HepG2 (cell line): Measurements from ENCODE around the gene DSTN. TPM values are rescaled to one million over a fixed set of nuclear protein-coding genes. Genes with fewer than 3 reads are reported as not detected.

Experiments
- ATAC-seq: fragments of 200-7000 bp; cut with Tn5 transposase; 3 replicates; pipeline ENCODE4 v1.9.1; 2020; ENCODE audit warnings: mild to moderate bottlenecking, moderate library complexity
- BruUV-seq: library from RNA; stranded (reverse); fragments of 400-500 nt; replicated peaks from 2 replicates; lab custom pipeline; 2021; lab: Mats Ljungman, UMichigan
- CTCF ChIA-PET: fragments of 300-600 bp; formaldehyde crosslinking; extraction: SDS; loops from one replicate; lab custom pipeline; 2021; ENCODE audit warnings: low total read pairs, inconsistent platforms, low intra/inter-chr PET ratio; lab: Yijun Ruan, JAX
- POLR2A ChIA-PET: fragments of 350-600 bp; sonication (Branson Sonifier 250); formaldehyde crosslinking; loops from one replicate; lab custom pipeline; 2020; ENCODE audit warnings: antibody characterized with exemption, inconsistent platforms; lab: Yijun Ruan, JAX
- DNase-seq: peaks from one replicate; pipeline ENCODE4 v3.0.0-alpha.2; 2015; ENCODE audit warnings: low spot score
- FAIRE-seq: peaks from 3 replicates; lab custom pipeline; 2011; peaks lifted over from hg19 to GRCh38; lab: Jason Lieb, UNC
- H2AFZ ChIP-seq: one replicate; pipeline ENCODE4 v1.6.1; 2011; ENCODE audit warnings: low read length, inconsistent platforms
- H3K27ac ChIP-seq: fragments of 300-600 bp; 3 replicates; pipeline ENCODE4 v1.8.0; 2011; ENCODE audit warnings: mixed run types, mild to moderate bottlenecking, mixed read lengths, low read length, inconsistent platforms; ENCODE audit not compliant: insufficient read depth; ENCODE audit errors: extremely low read length
- H3K27me3 ChIP-seq, 2 experiments: fragments of 200-600 bp in 1 of 2; 2 replicates in 1 of 2; 3 replicates in 1 of 2; pipeline versions ENCODE4 v1.6.0 to v1.8.0; 2011; ENCODE audit warnings: low read length in 2 of 2, mild to moderate bottlenecking in 2 of 2, moderate library complexity in 2 of 2, inconsistent platforms in 1 of 2; ENCODE audit not compliant: insufficient read depth in 2 of 2, control insufficient read depth in 1 of 2
- H3K36me3 ChIP-seq, 2 experiments: fragments of 200-600 bp in 1 of 2; replicated peaks in 1 of 2; 2 replicates in 1 of 2; 3 replicates in 1 of 2; pipeline versions ENCODE4 v1.5.1 to v1.8.0; 2011; ENCODE audit warnings: low read length in 2 of 2, inconsistent platforms in 1 of 2; ENCODE audit not compliant: insufficient read depth in 2 of 2, control insufficient read depth in 1 of 2
- H3K4me1 ChIP-seq: 2 replicates; pipeline ENCODE4 v1.5.1; 2012; ENCODE audit warnings: low read length, inconsistent platforms; ENCODE audit not compliant: insufficient read depth
- H3K4me2 ChIP-seq: 2 replicates; pipeline ENCODE4 v1.6.0; 2011; ENCODE audit warnings: low read depth, low read length, inconsistent platforms
- H3K4me3 ChIP-seq, 3 experiments: fragments of 200-600 bp in 1 of 3; sonication (generic), shearing (Covaris generic) in 1 of 3; replicated peaks in 1 of 3; 2 replicates each; pipeline ENCODE4 v1.5.1; 2011 to 2016; ENCODE audit warnings: low read length in 3 of 3, inconsistent platforms in 2 of 3, low read depth in 2 of 3, mild to moderate bottlenecking in 2 of 3, control low read depth in 1 of 3, mixed read lengths in 1 of 3; ENCODE audit not compliant: insufficient read depth in 1 of 3
- H3K79me2 ChIP-seq: one replicate; pipeline ENCODE4 v1.6.1; 2011; ENCODE audit warnings: low read length, inconsistent platforms; ENCODE audit not compliant: insufficient read depth
- H3K9ac ChIP-seq: 2 replicates; pipeline ENCODE4 v1.6.0; 2011; ENCODE audit warnings: mild to moderate bottlenecking, low read depth, low read length, inconsistent platforms; ENCODE audit not compliant: insufficient read depth
- H3K9me3 ChIP-seq: 2 replicates; pipeline ENCODE4 v1.5.1; 2012; ENCODE audit warnings: mild to moderate bottlenecking, low read length
- H4K20me1 ChIP-seq: 2 replicates; pipeline ENCODE4 v1.6.0; 2011; ENCODE audit warnings: inconsistent platforms, mild to moderate bottlenecking, low read length, moderate library complexity; ENCODE audit not compliant: insufficient read depth
- ADNP ChIP-seq: sonication (generic); formaldehyde crosslinking; IDR thresholded peaks from 2 replicates; pipeline ENCODE4 v1.4.0; 2020; ENCODE audit warnings: missing genetic modification reagents
- DDIT3 ChIP-seq: sonication (generic); formaldehyde crosslinking; IDR thresholded peaks from 2 replicates; pipeline ENCODE4 v1.4.0; 2020; ENCODE audit warnings: mild to moderate bottlenecking, missing genetic modification reagents
- GTF2F1 ChIP-seq: fragments of 150-350 bp; IDR thresholded peaks from 2 replicates; pipeline ENCODE4 v1.6.1; 2014; ENCODE audit warnings: low read length
- HOXD1 ChIP-seq: sonication (generic); formaldehyde crosslinking; IDR thresholded peaks from 2 replicates; pipeline ENCODE4 v1.5.0; 2020; ENCODE audit warnings: missing genetic modification reagents
- KDM5B ChIP-seq: sonication (generic); formaldehyde crosslinking; IDR thresholded peaks from 2 replicates; pipeline ENCODE4 v1.4.0; 2020; ENCODE audit warnings: missing genetic modification reagents, mild to moderate bottlenecking, borderline replicate concordance
- NCOR1 ChIP-seq: fragments of 200-600 bp; sonication (generic); IDR thresholded peaks from 2 replicates; pipeline ENCODE4 v1.7.0; 2017; ENCODE audit warnings: antibody characterized with exemption, low read length, borderline replicate concordance
- RAD21 ChIP-seq: fragments of 450-650 bp; formaldehyde crosslinking; IDR thresholded peaks from 2 replicates; pipeline ENCODE4 v1.5.0; 2020; ENCODE audit warnings: mild to moderate bottlenecking
- SATB2 ChIP-seq: sonication (generic); formaldehyde crosslinking; IDR thresholded peaks from 2 replicates; pipeline ENCODE4 v1.5.0; 2020; ENCODE audit warnings: missing genetic modification reagents
- SP140L ChIP-seq: sonication (generic); formaldehyde crosslinking; IDR thresholded peaks from 2 replicates; pipeline ENCODE4 v1.4.0; 2020; ENCODE audit warnings: missing genetic modification reagents, borderline replicate concordance
- YEATS4 ChIP-seq: sonication (generic); formaldehyde crosslinking; IDR thresholded peaks from 2 replicates; pipeline ENCODE4 v1.4.0; 2020; ENCODE audit warnings: missing genetic modification reagents, borderline replicate concordance
- ZFP36L1 ChIP-seq: sonication (generic); formaldehyde crosslinking; IDR thresholded peaks from 2 replicates; pipeline ENCODE4 v1.8.0; 2022; ENCODE audit warnings: mild to moderate bottlenecking, missing genetic modification reagents, moderate library complexity
- ZNF430 ChIP-seq: sonication (generic); formaldehyde crosslinking; IDR thresholded peaks from 2 replicates; pipeline ENCODE4 v1.9.0; 2021; ENCODE audit warnings: mild to moderate bottlenecking, missing genetic modification reagents
- ZNF468 ChIP-seq: sonication (generic); formaldehyde crosslinking; IDR thresholded peaks from 2 replicates; pipeline ENCODE4 v1.8.0; 2022; ENCODE audit warnings: mild to moderate bottlenecking, moderate library complexity, missing genetic modification reagents
- ZNF512B ChIP-seq: sonication (generic); formaldehyde crosslinking; IDR thresholded peaks from 2 replicates; pipeline ENCODE4 v1.5.1; 2020; ENCODE audit warnings: missing genetic modification reagents, mild to moderate bottlenecking, borderline replicate concordance
- ZNF605 ChIP-seq: sonication (generic); formaldehyde crosslinking; IDR thresholded peaks from 2 replicates; pipeline ENCODE4 v1.8.0; 2022; ENCODE audit warnings: mild to moderate bottlenecking, missing genetic modification reagents
- ZNF773 ChIP-seq: sonication (generic); formaldehyde crosslinking; IDR thresholded peaks from 2 replicates; pipeline ENCODE4 v1.4.0; 2020; ENCODE audit warnings: missing genetic modification reagents, borderline replicate concordance
- ZUFSP ChIP-seq: sonication (generic); formaldehyde crosslinking; IDR thresholded peaks from 2 replicates; pipeline ENCODE4 v1.9.0; 2021; ENCODE audit warnings: missing genetic modification reagents, mild to moderate bottlenecking, borderline replicate concordance
- WGBS: methylation state at CpG from one replicate; pipeline ENCODE4 v1.1.6; 2017; ENCODE audit warnings: low lambda C conversion rate; 5-methylcytosine and 5-hydroxymethylcytosine counted together
- in situ Hi-C: cut with HindIII; loops from 2 replicates; pipeline ENCODE4 v1.10.0; 2017; ENCODE audit warnings: low pct_unique_long_range_greater_than_20kb; ENCODE audit not compliant: extremely low pct_ligation_motif_present
- intact Hi-C: fragments of 100-400 bp; cut with micrococcal nuclease; formaldehyde crosslinking; loops from one replicate; pipeline ENCODE4 v1.10.0; 2022; ENCODE audit not compliant: unreplicated experiment
- polyA plus RNA-seq, 8 experiments: library from polyadenylated mRNA; depleted of rRNA in 3 of 8; stranded (reverse) in 7 of 8; unstranded in 1 of 8; fragments of >200 nt; fragmentation: Illumina TruSeq in 4 of 8; extraction: Trizol in 4 of 8; gene quantifications; 2 replicates each; pipeline versions ENCODE4 v1.2.1 to v1.2.3, GENCODE V29; 2011 to 2016; ENCODE audit warnings: low read depth in 4 of 8, missing spikeins in 1 of 8, mixed read lengths in 1 of 8; ENCODE audit not compliant: insufficient read depth in 1 of 8
- total RNA-seq, 5 experiments: library from RNA; depleted of rRNA; stranded (reverse); fragments of >200 nt; fragmentation: Illumina TruSeq; extraction: Trizol; gene quantifications; 2 replicates each; pipeline ENCODE4 v1.2.3, GENCODE V29; 2016; ENCODE audit warnings: low read depth in 1 of 5
- TF ChIP-seq, protein P1 (sequence below): sonication (generic); formaldehyde crosslinking; IDR thresholded peaks from 2 replicates; pipeline ENCODE4 v1.5.0; 2020; ENCODE audit warnings: mild to moderate bottlenecking, missing genetic modification reagents

Gene DSTN
- total and polyA plus RNA-seq, 2 of the 13 experiments (the other 11 are each of a cell fraction or from before 2014, with no cell fraction given): 27.6 to 106 TPM

GRCh38 chr20:17565169-17565845 is 4.6 kb upstream of the DSTN start:
- 51% methylated on average over 4 of the region's 4 CpGs for WGBS
- no peak for DNase-seq
- intact Hi-C loops (no loop called here), in situ Hi-C loops (no loop called here)
- no peak for ATAC-seq
- ChIA-PET CTCF (no interaction called here), POLR2A (no interaction called here)
- H3K79me2 ChIP-seq: no peaks in the 10 kb centered on the region
- H3K4me3 ChIP-seq: no peak overlapping the region
- H3K4me1 ChIP-seq: peaks cover 21% of the 10 kb centered on the region
- H3K9me3 ChIP-seq: no peaks in the 10 kb centered on the region
- H4K20me1 ChIP-seq: no peaks in the 10 kb centered on the region
- no peaks in the 10 kb centered on the region for H3K27me3 ChIP-seq
- no peak overlapping the region for H3K27ac ChIP-seq
- no peak overlapping the region for H2AFZ ChIP-seq
- H3K36me3 ChIP-seq: no peaks in the 10 kb centered on the region
- no peak overlapping the region for H3K9ac ChIP-seq
- TF ChIP-seq, protein P1, sequence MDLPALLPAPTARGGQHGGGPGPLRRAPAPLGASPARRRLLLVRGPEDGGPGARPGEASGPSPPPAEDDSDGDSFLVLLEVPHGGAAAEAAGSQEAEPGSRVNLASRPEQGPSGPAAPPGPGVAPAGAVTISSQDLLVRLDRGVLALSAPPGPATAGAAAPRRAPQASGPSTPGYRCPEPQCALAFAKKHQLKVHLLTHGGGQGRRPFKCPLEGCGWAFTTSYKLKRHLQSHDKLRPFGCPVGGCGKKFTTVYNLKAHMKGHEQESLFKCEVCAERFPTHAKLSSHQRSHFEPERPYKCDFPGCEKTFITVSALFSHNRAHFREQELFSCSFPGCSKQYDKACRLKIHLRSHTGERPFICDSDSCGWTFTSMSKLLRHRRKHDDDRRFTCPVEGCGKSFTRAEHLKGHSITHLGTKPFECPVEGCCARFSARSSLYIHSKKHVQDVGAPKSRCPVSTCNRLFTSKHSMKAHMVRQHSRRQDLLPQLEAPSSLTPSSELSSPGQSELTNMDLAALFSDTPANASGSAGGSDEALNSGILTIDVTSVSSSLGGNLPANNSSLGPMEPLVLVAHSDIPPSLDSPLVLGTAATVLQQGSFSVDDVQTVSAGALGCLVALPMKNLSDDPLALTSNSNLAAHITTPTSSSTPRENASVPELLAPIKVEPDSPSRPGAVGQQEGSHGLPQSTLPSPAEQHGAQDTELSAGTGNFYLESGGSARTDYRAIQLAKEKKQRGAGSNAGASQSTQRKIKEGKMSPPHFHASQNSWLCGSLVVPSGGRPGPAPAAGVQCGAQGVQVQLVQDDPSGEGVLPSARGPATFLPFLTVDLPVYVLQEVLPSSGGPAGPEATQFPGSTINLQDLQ (CRISPR knock-in tag): no peak
- TF ChIP-seq GTF2F1 (no peak), YEATS4 (no peak), ZNF430 (CRISPR knock-in tag) (no peak), ZFP36L1 (CRISPR knock-in tag) (no peak), ZNF605 (CRISPR knock-in tag) (no peak), ZNF468 (CRISPR knock-in tag) (no peak), HOXD1 (CRISPR knock-in tag) (no peak), SATB2 (CRISPR knock-in tag) (no peak), NCOR1 (no peak), ZUFSP (CRISPR knock-in tag) (no peak), ADNP (CRISPR knock-in tag) (no peak), SP140L (CRISPR knock-in tag) (no peak), ZNF773 (CRISPR knock-in tag) (no peak), KDM5B (CRISPR knock-in tag) (no peak), ZNF512B (CRISPR knock-in tag) (no peak), RAD21 (CRISPR knock-in tag) (no peak), DDIT3 (CRISPR knock-in tag) (no peak)
- TF ChIP-seq, all 625 proteins: peak for 0
- no peak overlapping the region for H3K4me2 ChIP-seq
- BruUV-seq: no TSS peak
- FAIRE-seq: no peak
